Vagina (tissue), 2 donors: ENCODE results near the gene NOLC1.

Source experiments
- POLR2A ChIP-seq, 2 donors: fragments of 450-650 bp; IDR thresholded peaks; one replicate each; pipeline ENCODE4 v1.6.1; 2017; ENCODE audit warnings: antibody characterized with exemption in 2 of 2, mild to moderate bottlenecking in 2 of 2, moderate library complexity in 2 of 2
- TF ChIP-seq, protein P1 (sequence below), 3 experiments: fragments of 450-650 bp in 2 of 3; fragments of 200-600 bp in 1 of 3; sonication (generic) in 1 of 3; IDR thresholded peaks; one replicate each; pipeline ENCODE4 v1.5.1; 2017 to 2019; ENCODE audit warnings: antibody characterized with exemption in 3 of 3, mild to moderate bottlenecking in 2 of 3, moderate library complexity in 2 of 3

DNA sequence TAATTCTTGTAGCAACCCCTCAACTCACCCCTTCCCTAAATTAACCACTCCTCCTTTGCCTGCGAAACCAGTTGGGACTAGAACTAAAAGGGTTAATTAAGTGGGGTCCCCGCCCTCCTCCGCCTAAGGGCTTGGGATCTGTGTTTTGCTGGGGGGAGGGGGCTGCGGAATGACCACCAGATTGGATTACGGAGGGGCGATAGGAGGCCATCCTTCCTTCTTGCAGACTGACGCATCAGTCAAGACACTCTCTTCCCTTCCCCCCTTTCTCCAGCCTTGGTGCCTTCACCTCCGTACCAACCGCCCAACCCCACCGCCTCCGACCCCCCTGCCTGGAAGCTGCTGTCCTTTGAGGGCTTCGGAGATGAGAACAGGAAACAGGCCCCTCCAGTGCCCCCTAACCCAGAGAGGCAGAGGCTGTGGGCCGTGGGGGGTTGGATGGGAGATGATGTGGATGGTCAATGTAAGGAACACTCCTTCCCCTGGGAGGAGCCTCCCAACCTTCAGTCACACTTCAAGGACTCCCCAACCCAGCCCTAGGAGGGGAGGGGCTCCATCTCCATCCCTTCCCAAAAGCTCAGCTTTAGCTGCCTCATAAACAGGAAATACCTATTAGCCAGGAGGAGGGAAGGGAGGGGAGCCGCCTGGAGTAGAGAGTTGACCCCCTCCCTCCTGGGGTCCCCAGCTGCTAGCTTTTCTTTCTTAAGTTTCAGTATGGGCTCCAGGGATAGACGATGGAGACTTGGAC, 31.0 kb upstream of the NOLC1 start:
- TF ChIP-seq, protein P1, sequence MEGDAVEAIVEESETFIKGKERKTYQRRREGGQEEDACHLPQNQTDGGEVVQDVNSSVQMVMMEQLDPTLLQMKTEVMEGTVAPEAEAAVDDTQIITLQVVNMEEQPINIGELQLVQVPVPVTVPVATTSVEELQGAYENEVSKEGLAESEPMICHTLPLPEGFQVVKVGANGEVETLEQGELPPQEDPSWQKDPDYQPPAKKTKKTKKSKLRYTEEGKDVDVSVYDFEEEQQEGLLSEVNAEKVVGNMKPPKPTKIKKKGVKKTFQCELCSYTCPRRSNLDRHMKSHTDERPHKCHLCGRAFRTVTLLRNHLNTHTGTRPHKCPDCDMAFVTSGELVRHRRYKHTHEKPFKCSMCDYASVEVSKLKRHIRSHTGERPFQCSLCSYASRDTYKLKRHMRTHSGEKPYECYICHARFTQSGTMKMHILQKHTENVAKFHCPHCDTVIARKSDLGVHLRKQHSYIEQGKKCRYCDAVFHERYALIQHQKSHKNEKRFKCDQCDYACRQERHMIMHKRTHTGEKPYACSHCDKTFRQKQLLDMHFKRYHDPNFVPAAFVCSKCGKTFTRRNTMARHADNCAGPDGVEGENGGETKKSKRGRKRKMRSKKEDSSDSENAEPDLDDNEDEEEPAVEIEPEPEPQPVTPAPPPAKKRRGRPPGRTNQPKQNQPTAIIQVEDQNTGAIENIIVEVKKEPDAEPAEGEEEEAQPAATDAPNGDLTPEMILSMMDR (IDR thresholded peaks at IDR 0.05): no peak
- TF ChIP-seq POLR2A (IDR thresholded peaks at IDR 0.05): peak in 1 of 2 donors; percentile 84
